H1 (cell line): Measurements from ENCODE around the gene PLEK. TPM values are rescaled to one million over a fixed set of nuclear protein-coding genes. Genes with fewer than 3 reads are reported as not detected.

ENCODE experiments used
- CTCF ChIA-PET: fragments of 300-600 bp; sonication (Branson Sonifier 250); formaldehyde crosslinking; loops from one replicate; lab custom pipeline; 2021; ENCODE audit not compliant: partially characterized antibody; lab: Charles Lee
- POLR2A ChIA-PET: fragments of 300-600 bp; sonication (Branson Sonifier 250); formaldehyde crosslinking; loops from one replicate; lab custom pipeline; 2021; ENCODE audit warnings: inconsistent platforms; ENCODE audit not compliant: partially characterized antibody; lab: Charles Lee
- DNase-seq, 2 experiments: peaks; one replicate each; pipeline versions ENCODE4 v3.0.0 to v3.0.0-alpha.2; 2010 to 2022; ENCODE audit warnings: low spot score in 2 of 2, low read depth in 1 of 2, mixed read lengths in 1 of 2
- FAIRE-seq: peaks from 2 replicates; lab custom pipeline; 2011; peaks lifted over from hg19 to GRCh38; lab: Jason Lieb, UNC
- H2AFZ ChIP-seq: 2 replicates; pipeline ENCODE4 v1.8.1; 2012; ENCODE audit warnings: low read length, inconsistent platforms
- H2AK5ac ChIP-seq: 2 replicates; pipeline ENCODE4 v1.6.1; 2013; ENCODE audit warnings: low read depth, low read length
- H2BK120ac ChIP-seq: replicated peaks from 2 replicates; pipeline ENCODE3; 2013; ENCODE audit warnings: low read depth, low read length, inconsistent platforms
- H2BK12ac ChIP-seq: 2 replicates; pipeline ENCODE4 v1.6.1; 2013; ENCODE audit warnings: low read depth, low read length
- H2BK15ac ChIP-seq: 2 replicates; pipeline ENCODE4 v1.6.1; 2013; ENCODE audit warnings: low read length
- H2BK20ac ChIP-seq: 2 replicates; pipeline ENCODE4 v1.6.1; 2013; ENCODE audit warnings: low read length
- H2BK5ac ChIP-seq: 2 replicates; pipeline ENCODE4 v1.6.1; 2013; ENCODE audit warnings: low read depth, low read length
- H3K14ac ChIP-seq: 2 replicates; pipeline ENCODE4 v1.6.1; 2013; ENCODE audit warnings: inconsistent platforms; ENCODE audit not compliant: insufficient read length
- H3K18ac ChIP-seq: 2 replicates; pipeline ENCODE4 v1.6.1; 2013; ENCODE audit warnings: low read length; ENCODE audit errors: extremely low read depth
- H3K23ac ChIP-seq: 2 replicates; pipeline ENCODE4 v1.6.1; 2013; ENCODE audit warnings: inconsistent platforms; ENCODE audit not compliant: insufficient read length
- H3K23me2 ChIP-seq: 2 replicates; pipeline ENCODE4 v1.6.1; 2013; ENCODE audit warnings: low read depth, low read length
- H3K27ac ChIP-seq: 2 replicates; pipeline ENCODE4 v1.6.1; 2011; ENCODE audit warnings: low read depth, low read length, inconsistent platforms
- H3K27me3 ChIP-seq, 4 experiments: replicated peaks in 1 of 4; 1 replicate in 1 of 4; 2 replicates in 3 of 4; pipeline versions ENCODE4 v1.6.1 to v1.8.1; 2011 to 2013; ENCODE audit warnings: low read length in 3 of 4, mild to moderate bottlenecking in 3 of 4, inconsistent platforms in 2 of 4, mixed read lengths in 2 of 4, moderate library complexity in 1 of 4; ENCODE audit not compliant: control insufficient read depth in 3 of 4, insufficient read depth in 3 of 4; ENCODE audit errors: extremely low read depth in 1 of 4
- H3K36me3 ChIP-seq, 4 experiments: 2 replicates each; pipeline versions ENCODE4 v1.6.1 to v1.8.1; 2011 to 2013; ENCODE audit warnings: mild to moderate bottlenecking in 4 of 4, low read length in 3 of 4, moderate library complexity in 2 of 4, control low read depth in 1 of 4, inconsistent platforms in 1 of 4; ENCODE audit not compliant: insufficient read depth in 4 of 4, control insufficient read depth in 2 of 4
- H3K4ac ChIP-seq: replicated peaks from 2 replicates; pipeline ENCODE3; 2013; ENCODE audit warnings: low read length, low read depth, mixed read lengths, inconsistent platforms; ENCODE audit not compliant: insufficient read length
- H3K4me1 ChIP-seq, 4 experiments: replicated peaks in 1 of 4; 1 replicate in 1 of 4; 2 replicates in 3 of 4; pipeline versions ENCODE4 v1.6.1 to v1.8.1; 2011 to 2013; ENCODE audit warnings: low read length in 3 of 4, inconsistent platforms in 2 of 4, mixed read lengths in 1 of 4; ENCODE audit not compliant: insufficient read depth in 4 of 4, control insufficient read depth in 3 of 4
- H3K4me2 ChIP-seq, 2 experiments: 2 replicates each; pipeline versions ENCODE4 v1.6.1 to v1.8.1; 2011 to 2013; ENCODE audit warnings: low read depth in 2 of 2, low read length in 2 of 2, control low read depth in 1 of 2, inconsistent platforms in 1 of 2, mild to moderate bottlenecking in 1 of 2; ENCODE audit not compliant: insufficient read depth in 1 of 2
- H3K4me3 ChIP-seq, 4 experiments: fragments of 200-600, 300-600 bp in 1 of 4; sonication (generic), shearing (Covaris generic), sonication (Bioruptor Twin) in 1 of 4; 2 replicates each; pipeline versions ENCODE4 v1.5.1 to v1.8.1; 2011 to 2016; ENCODE audit warnings: low read length in 4 of 4, low read depth in 3 of 4, control low read depth in 2 of 4, inconsistent platforms in 2 of 4, mild to moderate bottlenecking in 2 of 4, mixed read lengths in 1 of 4, moderate library complexity in 1 of 4; ENCODE audit not compliant: insufficient read depth in 2 of 4; ENCODE audit errors: extremely low read depth in 1 of 4
- H3K56ac ChIP-seq: replicated peaks from 2 replicates; pipeline ENCODE3; 2013; ENCODE audit warnings: low read depth, mild to moderate bottlenecking, mixed read lengths, low read length, inconsistent platforms; ENCODE audit not compliant: insufficient read length
- H3K79me1 ChIP-seq: 2 replicates; pipeline ENCODE4 v1.6.1; 2013; ENCODE audit warnings: low read depth, low read length, control low read depth
- H3K79me2 ChIP-seq, 2 experiments: 2 replicates each; pipeline versions ENCODE4 v1.6.1 to v1.8.1; 2012 to 2013; ENCODE audit warnings: low read length in 2 of 2, mild to moderate bottlenecking in 2 of 2, inconsistent platforms in 1 of 2; ENCODE audit not compliant: insufficient read depth in 2 of 2, control insufficient read depth in 1 of 2
- H3K9ac ChIP-seq, 4 experiments: replicated peaks in 1 of 4; 1 replicate in 1 of 4; 2 replicates in 3 of 4; pipeline versions ENCODE4 v1.6.1 to v1.8.1; 2011 to 2013; ENCODE audit warnings: low read depth in 3 of 4, low read length in 3 of 4, control low read depth in 2 of 4, mild to moderate bottlenecking in 2 of 4, moderate library complexity in 2 of 4, inconsistent platforms in 1 of 4; ENCODE audit errors: extremely low read depth in 1 of 4
- H3K9me3 ChIP-seq, 2 experiments: 2 replicates each; pipeline versions ENCODE4 v1.6.1 to v1.8.1; 2012 to 2013; ENCODE audit warnings: mild to moderate bottlenecking in 2 of 2, moderate library complexity in 2 of 2, control low read depth in 1 of 2, inconsistent platforms in 1 of 2, low read depth in 1 of 2, low read length in 1 of 2, mixed read lengths in 1 of 2; ENCODE audit not compliant: insufficient read depth in 2 of 2
- H4K20me1 ChIP-seq, 2 experiments: replicated peaks in 1 of 2; 2 replicates each; pipeline versions ENCODE3 to v1.8.1; 2011 to 2013; ENCODE audit warnings: inconsistent platforms in 2 of 2, low read length in 2 of 2, mild to moderate bottlenecking in 1 of 2; ENCODE audit not compliant: insufficient read depth in 2 of 2, control insufficient read depth in 1 of 2
- H4K5ac ChIP-seq: 2 replicates; pipeline ENCODE4 v1.6.1; 2013; ENCODE audit warnings: low read length, low read depth, mixed read lengths, inconsistent platforms; ENCODE audit not compliant: insufficient read length
- H4K8ac ChIP-seq: 2 replicates; pipeline ENCODE4 v1.8.0; 2013; ENCODE audit warnings: mild to moderate bottlenecking, moderate library complexity, low read length, inconsistent platforms; ENCODE audit not compliant: insufficient read depth; ENCODE audit errors: extremely low read depth
- H4K91ac ChIP-seq: replicated peaks from 2 replicates; pipeline ENCODE3; 2013; ENCODE audit warnings: low read length, mixed read lengths, inconsistent platforms; ENCODE audit not compliant: insufficient read length
- ATF2 ChIP-seq: IDR thresholded peaks from 2 replicates; pipeline ENCODE4 v1.6.1; 2012; ENCODE audit warnings: low read length, inconsistent platforms
- EP300 ChIP-seq, 2 experiments: IDR thresholded peaks; 1 replicate in 1 of 2; 2 replicates in 1 of 2; pipeline ENCODE4 v1.6.1; 2011 to 2012; ENCODE audit warnings: low read depth in 2 of 2, low read length in 2 of 2, mild to moderate bottlenecking in 2 of 2, borderline replicate concordance in 1 of 2, inconsistent platforms in 1 of 2, moderate library complexity in 1 of 2
- FOSL1 ChIP-seq: IDR thresholded peaks from 2 replicates; pipeline ENCODE4 v1.6.1; 2011; ENCODE audit warnings: mild to moderate bottlenecking, low read depth, low read length, moderate library complexity; ENCODE audit not compliant: insufficient read depth
- NANOG ChIP-seq: IDR thresholded peaks from 2 replicates; pipeline ENCODE4 v1.6.1; 2011; ENCODE audit warnings: low read length, low read depth, mild to moderate bottlenecking, inconsistent platforms; ENCODE audit not compliant: insufficient read depth, poor library complexity, severe bottlenecking
- SIRT6 ChIP-seq: IDR thresholded peaks from one replicate; pipeline ENCODE4 v1.7.1; 2012; ENCODE audit warnings: low read length, inconsistent platforms
- SP4 ChIP-seq: IDR thresholded peaks from 2 replicates; pipeline ENCODE4 v1.6.1; 2012; ENCODE audit warnings: low read length, inconsistent platforms
- TBP ChIP-seq: IDR thresholded peaks from 2 replicates; pipeline ENCODE4 v1.6.1; 2011; ENCODE audit warnings: low read depth, low read length, improper control_type of control experiment
- ZNF274 ChIP-seq: IDR thresholded peaks from 2 replicates; pipeline ENCODE4 v1.7.0; 2012; ENCODE audit warnings: low read length, borderline replicate concordance; ENCODE audit errors: extremely low read depth
- polyA plus RNA-seq, 7 experiments: library from polyadenylated mRNA; depleted of rRNA in 3 of 7; stranded (reverse) in 5 of 7; unstranded in 2 of 7; fragments of >200 nt in 5 of 7; fragments of 200-250 nt in 2 of 7; gene quantifications; 1 replicate in 5 of 7; 2 replicates in 1 of 7; 4 replicates in 1 of 7; pipeline versions ENCODE4 v1.2.1 to v1.2.3, GENCODE V29; 2011 to 2013; ENCODE audit warnings: missing spikeins in 2 of 7, mixed read lengths in 2 of 7
- total RNA-seq: library from RNA; stranded (reverse); fragmentation: NEBNext Ultra II Directional; extraction: Animal tissue kit (Norgen Biotek cat#: 25700); gene quantifications from 2 replicates; pipeline ENCODE4 v1.2.1, GENCODE V29; 2021

The PLEK gene
- total and polyA plus RNA-seq, 2 of the 8 experiments (the other 6 are each of a cell fraction or from before 2014, with no cell fraction given): not detected

DNA sequence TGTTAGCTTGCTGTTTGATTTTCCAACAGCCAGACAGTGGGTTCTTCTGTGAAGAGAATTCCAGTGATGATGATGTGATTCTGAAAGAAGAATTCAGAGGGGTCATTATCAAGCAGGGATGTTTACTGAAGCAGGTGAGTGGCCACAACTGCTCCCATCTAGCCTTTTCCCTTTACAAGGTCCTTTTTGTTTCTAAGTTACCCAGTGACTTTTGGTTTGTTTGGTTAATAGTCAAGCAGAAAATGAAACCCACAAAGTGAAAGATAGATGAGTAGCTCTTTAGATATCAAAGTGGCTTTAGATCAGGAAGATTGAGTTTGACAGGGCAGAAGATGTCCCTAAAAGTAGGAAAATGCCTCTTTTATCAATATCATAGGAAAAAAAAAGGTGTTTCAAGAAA, 23.3 kb downstream of the PLEK start:
- Histone ChIP-seq H3K36me3 (no peaks in the 10 kb centered on the region), H3K23ac (no peak overlapping the region), H4K8ac (no peak overlapping the region), H3K56ac (no peak overlapping the region), H2AFZ (no peak overlapping the region), H3K79me2 (no peaks in the 10 kb centered on the region), H3K27ac (no peak overlapping the region), H3K4me2 (no peak overlapping the region), H3K27me3 (no peaks in the 10 kb centered on the region), H3K9me3 (no peaks in the 10 kb centered on the region), H2BK20ac (no peak overlapping the region), H3K79me1 (no peaks in the 10 kb centered on the region), H2BK120ac (no peak overlapping the region), H3K4me3 (no peak overlapping the region), H3K18ac (no peak overlapping the region), H2AK5ac (no peak overlapping the region), H4K91ac (no peak overlapping the region), H2BK12ac (no peak overlapping the region), H3K4ac (no peak overlapping the region), H3K9ac (no peak overlapping the region), H3K4me1 (no peaks in the 10 kb centered on the region), H3K14ac (no peak overlapping the region), H4K20me1 (no peaks in the 10 kb centered on the region), H2BK5ac (no peak overlapping the region), H2BK15ac (no peak overlapping the region), H4K5ac (no peak overlapping the region), H3K23me2 (no peaks in the 10 kb centered on the region; the same call in 1 of the 2 replicates)
- FAIRE-seq (no peak), DNase-seq (no peak)
- ChIA-PET POLR2A (interaction anchor here (0.6 kb wide), 1 partner anchor 166 kb away, joined by 3 read pairs; no protein-coding TSS in a partner anchor), CTCF (no interaction called here)
- TF ChIP-seq FOSL1 (no peak), SIRT6 (no peak), EP300 (IDR thresholded peaks at IDR 0.05; ENCODE audit: borderline replicate concordance in 1 of 2, low read depth in 2 of 2, low read length in 2 of 2) (no peak), ZNF274 (no peak), ATF2 (no peak), SP4 (no peak), TBP (no peak), NANOG (no peak)
